Sciatic nerve (tissue), 2 donors: ENCODE measurements around the gene MALRD1. TPM values are rescaled to one million over a fixed set of nuclear protein-coding genes. Genes with fewer than 3 reads are reported as not detected.

ENCODE experiments used
- ATAC-seq: fragments of 200-7000 bp; cut with Tn5 transposase; one replicate; pipeline ENCODE4 v1.9.1; 2020; ENCODE audit warnings: mild to moderate bottlenecking, moderate library complexity
- DNase-seq: peaks from one replicate; pipeline ENCODE4 v3.0.0-alpha.2; 2020; ENCODE audit warnings: low spot score
- intact Hi-C: fragments of 100-400 bp; cut with DNase I; formaldehyde crosslinking; loops from one replicate; pipeline ENCODE4 v1.14.2; 2022
- total RNA-seq: library from RNA; stranded (reverse); fragmentation: NEBNext Ultra II Directional; extraction: Animal tissue kit (Norgen Biotek cat#: 25700); gene quantifications from one replicate; pipeline ENCODE4 v1.2.1, GENCODE V29; 2021
- donor health status: DM: no; HTN: no; CAD: no.
- donor health status: DM: no; HTN: no; CAD: no.

Gene MALRD1
- total RNA-seq, 1 donor from 2014 or later, result 4.5 TPM

GRCh38 chr10:19316204-19316870, 267.7 kb downstream of the MALRD1 start:
- ATAC-seq, result no peak
- intact Hi-C loops, result no loop called here
- no peak for DNase-seq

GRCh38 chr10:19317952-19318351, 269.4 kb downstream of the MALRD1 start:
- intact Hi-C loops, result no loop called here
- ATAC-seq (no peak), DNase-seq (no peak)

- DNase-seq (no peak), ATAC-seq (no peak)
- intact Hi-C loops, result no loop called here
Observed at GRCh38 chr10:19325581-19325980, 277.0 kb downstream of the MALRD1 start.

GRCh38 chr10:19328582-19328981, 280.0 kb downstream of the MALRD1 start:
- intact Hi-C loops, result no loop called here
- no peak for DNase-seq
- ATAC-seq, result no peak

- DNase-seq, result no peak
- no peak for ATAC-seq
- intact Hi-C loops, result no loop called here
Observed at GRCh38 chr10:19329475-19329874, 280.9 kb downstream of the MALRD1 start.

- intact Hi-C loops, result no loop called here
- DNase-seq (no peak), ATAC-seq (no peak)
Observed at GRCh38 chr10:19332304-19332703, 283.7 kb downstream of the MALRD1 start.

GRCh38 chr10:19333631-19334030, 285.0 kb downstream of the MALRD1 start:
- no peak for DNase-seq
- intact Hi-C loops, result no loop called here
- no peak for ATAC-seq

GRCh38 chr10:19347621-19348020, 299.0 kb downstream of the MALRD1 start:
- no peak for DNase-seq
- ATAC-seq, result no peak
- intact Hi-C loops, result no loop called here

GRCh38 chr10:19367176-19367575, 318.6 kb downstream of the MALRD1 start:
- no peak for DNase-seq
- no peak for ATAC-seq
- intact Hi-C loops, result no loop called here

GRCh38 chr10:19373988-19374387, 325.4 kb downstream of the MALRD1 start:
- intact Hi-C loops, result no loop called here
- ATAC-seq, result no peak
- no peak for DNase-seq

GRCh38 chr10:19385846-19386450, 337.3 kb downstream of the MALRD1 start:
- ATAC-seq, result no peak
- intact Hi-C loops, result no loop called here
- DNase-seq, result no peak

- no peak for DNase-seq
- intact Hi-C loops, result no loop called here
- no peak for ATAC-seq
Observed at GRCh38 chr10:19408924-19409323, 360.3 kb downstream of the MALRD1 start.

GRCh38 chr10:19411119-19411518, 362.5 kb downstream of the MALRD1 start:
- ATAC-seq, result no peak
- no peak for DNase-seq
- intact Hi-C loops, result no loop called here

GRCh38 chr10:19412531-19412930, 363.9 kb downstream of the MALRD1 start:
- intact Hi-C loops, result no loop called here
- DNase-seq (no peak), ATAC-seq (no peak)

GRCh38 chr10:19416164-19416563, 367.6 kb downstream of the MALRD1 start:
- DNase-seq (no peak), ATAC-seq (no peak)
- intact Hi-C loops, result no loop called here

GRCh38 chr10:19417740-19418139, 369.1 kb downstream of the MALRD1 start:
- DNase-seq (no peak), ATAC-seq (no peak)
- intact Hi-C loops, result no loop called here

GRCh38 chr10:19421674-19422073, 373.1 kb downstream of the MALRD1 start:
- no peak for DNase-seq
- ATAC-seq, result no peak
- intact Hi-C loops, result no loop called here

- intact Hi-C loops, result no loop called here
- DNase-seq (no peak), ATAC-seq (no peak)
Observed at GRCh38 chr10:19426034-19426433, 377.4 kb downstream of the MALRD1 start.

- DNase-seq (no peak), ATAC-seq (no peak)
- intact Hi-C loops, result no loop called here
Observed at GRCh38 chr10:19431622-19432351, 383.2 kb downstream of the MALRD1 start.

GRCh38 chr10:19449860-19450259, 401.3 kb downstream of the MALRD1 start:
- intact Hi-C loops, result no loop called here
- ATAC-seq (no peak), DNase-seq (no peak)
